GM21360 (cell line): ENCODE data around the gene ADRA1B.
A peak's percentile ranks its signal among the peaks of the same experiment; 100 is the strongest.
"Not testable (repeated sequence)": the region's sequence is repeated elsewhere in the genome, so short reads cannot be mapped to it uniquely, and the experiment has no call there.

Experiments
- ATAC-seq: cut with Tn5 transposase; IDR thresholded peaks from one replicate; pipeline ENCODE4 v1.9.1; 2021; ENCODE audit warnings: mild to moderate bottlenecking, moderate library complexity; ENCODE audit not compliant: unreplicated experiment

Gene ADRA1B

DNA sequence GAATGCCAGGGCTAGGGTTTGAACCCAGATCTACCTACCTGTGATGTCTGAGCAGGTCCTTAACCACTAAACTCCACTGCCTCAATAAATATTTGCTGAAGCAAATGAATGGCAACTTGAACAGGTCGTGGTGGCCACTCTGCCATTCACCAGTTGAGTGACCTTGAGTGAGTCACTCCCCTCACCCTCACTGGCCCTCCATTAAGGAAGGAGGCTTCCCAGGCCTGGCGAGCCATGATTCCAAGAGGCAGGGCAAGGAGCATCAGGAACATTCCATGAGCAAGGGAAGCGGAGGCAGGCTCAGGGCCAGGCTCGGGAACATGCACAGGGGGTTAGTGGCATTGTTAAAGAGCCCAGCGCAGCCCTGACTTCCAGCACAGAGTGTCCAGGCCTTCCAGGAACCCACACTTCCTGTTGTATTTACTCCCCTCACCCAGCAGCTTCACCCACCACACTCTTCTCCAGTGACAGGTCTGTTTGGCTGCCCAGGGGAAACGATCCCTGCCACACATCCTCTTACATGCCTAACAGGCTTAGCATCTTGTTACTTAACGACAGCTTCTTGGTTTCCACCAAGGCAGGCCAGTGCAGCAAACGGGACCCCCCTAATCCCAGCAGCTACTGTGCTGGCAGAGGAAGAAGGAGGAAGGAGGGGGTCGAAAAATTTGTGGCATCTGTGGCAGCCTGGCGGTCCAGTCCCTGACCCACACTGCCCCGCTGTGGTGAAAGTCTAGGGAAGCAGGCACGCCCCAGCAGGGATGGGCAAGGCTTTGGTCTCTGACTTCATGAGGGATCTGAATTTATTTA is 49.0 kb downstream of the ADRA1B start:
- ATAC-seq, result no peak

DNA sequence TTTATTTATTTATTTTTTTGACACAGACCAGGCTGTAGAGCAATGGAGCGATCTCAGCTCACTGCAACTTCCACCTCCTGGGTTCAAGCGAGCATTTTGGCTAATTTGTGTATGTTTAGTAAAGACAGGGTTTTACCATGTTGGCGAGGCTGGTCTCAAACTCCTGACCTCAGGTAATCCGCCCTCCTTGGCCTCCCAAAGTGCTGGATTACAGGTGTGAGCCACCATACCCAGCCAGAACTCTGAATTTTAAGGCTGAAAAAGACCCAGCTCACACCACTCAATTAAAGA is 49.5 kb downstream of the ADRA1B start:
- ATAC-seq, result not testable (repeated sequence)

DNA sequence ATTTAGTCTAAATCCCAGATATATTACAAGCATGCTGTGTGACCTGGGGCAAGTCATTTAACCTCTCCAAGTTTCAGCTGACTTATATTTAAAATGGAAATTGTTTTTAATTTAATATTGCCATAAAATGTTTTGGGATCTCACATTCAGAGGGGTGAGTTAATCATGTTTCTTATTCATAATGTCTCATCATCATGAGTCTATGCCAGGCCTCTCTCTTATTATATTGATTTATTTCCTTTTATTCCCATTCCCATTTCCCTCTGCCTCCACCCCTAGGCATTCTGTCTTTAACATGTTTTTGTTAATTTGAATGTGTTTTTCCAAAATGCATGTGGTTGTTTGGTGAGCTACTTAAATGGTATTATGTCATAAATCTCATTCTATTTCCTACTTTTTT is 53.7 kb downstream of the ADRA1B start:
- no peak for ATAC-seq

DNA sequence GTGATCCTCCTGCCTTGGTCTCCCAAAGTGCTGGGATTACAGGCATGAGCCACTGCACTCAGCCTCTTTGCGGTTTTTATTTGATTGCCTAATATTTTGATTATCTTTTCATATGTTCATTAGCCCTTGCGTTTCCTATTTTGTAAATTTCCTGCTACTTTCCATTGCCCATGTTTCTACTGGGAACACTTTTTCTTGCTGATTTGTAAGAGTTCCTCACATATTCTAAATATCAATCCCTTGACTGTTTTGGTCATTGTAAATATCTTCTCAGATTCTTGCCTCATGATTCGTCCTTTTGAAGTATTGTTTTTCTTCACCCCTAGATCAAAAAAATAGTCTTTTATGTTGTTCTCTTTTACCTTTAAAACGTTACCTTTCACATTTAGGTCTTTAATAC is 54.8 kb downstream of the ADRA1B start:
- no peak for ATAC-seq

DNA sequence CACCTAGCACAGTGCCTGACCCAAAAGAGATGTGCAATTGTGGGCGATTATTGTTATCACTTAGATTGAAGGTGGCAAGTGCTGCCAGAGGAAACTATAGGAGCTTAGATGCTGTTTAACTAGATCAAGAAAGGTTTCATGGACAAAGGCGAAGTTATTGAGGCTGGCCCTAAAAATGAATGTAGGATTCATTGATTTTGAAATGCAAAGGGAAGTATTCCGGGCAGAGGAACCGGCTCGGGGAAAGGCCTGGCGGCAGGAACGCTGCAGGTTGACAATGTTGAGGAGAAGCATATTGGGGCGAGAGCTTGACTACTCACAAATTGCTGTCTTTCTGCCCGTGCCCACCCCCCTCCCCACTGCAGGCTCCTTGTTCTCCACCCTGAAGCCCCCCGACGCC is 55.2 kb downstream of the ADRA1B start:
- ATAC-seq, result no peak

DNA sequence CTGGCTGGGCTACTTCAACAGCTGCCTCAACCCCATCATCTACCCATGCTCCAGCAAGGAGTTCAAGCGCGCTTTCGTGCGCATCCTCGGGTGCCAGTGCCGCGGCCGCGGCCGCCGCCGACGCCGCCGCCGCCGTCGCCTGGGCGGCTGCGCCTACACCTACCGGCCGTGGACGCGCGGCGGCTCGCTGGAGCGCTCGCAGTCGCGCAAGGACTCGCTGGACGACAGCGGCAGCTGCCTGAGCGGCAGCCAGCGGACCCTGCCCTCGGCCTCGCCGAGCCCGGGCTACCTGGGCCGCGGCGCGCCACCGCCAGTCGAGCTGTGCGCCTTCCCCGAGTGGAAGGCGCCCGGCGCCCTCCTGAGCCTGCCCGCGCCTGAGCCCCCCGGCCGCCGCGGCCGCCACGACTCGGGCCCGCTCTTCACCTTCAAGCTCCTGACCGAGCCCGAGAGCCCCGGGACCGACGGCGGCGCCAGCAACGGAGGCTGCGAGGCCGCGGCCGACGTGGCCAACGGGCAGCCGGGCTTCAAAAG is 55.7 kb downstream of the ADRA1B start:
- ATAC-seq, result no peak

DNA sequence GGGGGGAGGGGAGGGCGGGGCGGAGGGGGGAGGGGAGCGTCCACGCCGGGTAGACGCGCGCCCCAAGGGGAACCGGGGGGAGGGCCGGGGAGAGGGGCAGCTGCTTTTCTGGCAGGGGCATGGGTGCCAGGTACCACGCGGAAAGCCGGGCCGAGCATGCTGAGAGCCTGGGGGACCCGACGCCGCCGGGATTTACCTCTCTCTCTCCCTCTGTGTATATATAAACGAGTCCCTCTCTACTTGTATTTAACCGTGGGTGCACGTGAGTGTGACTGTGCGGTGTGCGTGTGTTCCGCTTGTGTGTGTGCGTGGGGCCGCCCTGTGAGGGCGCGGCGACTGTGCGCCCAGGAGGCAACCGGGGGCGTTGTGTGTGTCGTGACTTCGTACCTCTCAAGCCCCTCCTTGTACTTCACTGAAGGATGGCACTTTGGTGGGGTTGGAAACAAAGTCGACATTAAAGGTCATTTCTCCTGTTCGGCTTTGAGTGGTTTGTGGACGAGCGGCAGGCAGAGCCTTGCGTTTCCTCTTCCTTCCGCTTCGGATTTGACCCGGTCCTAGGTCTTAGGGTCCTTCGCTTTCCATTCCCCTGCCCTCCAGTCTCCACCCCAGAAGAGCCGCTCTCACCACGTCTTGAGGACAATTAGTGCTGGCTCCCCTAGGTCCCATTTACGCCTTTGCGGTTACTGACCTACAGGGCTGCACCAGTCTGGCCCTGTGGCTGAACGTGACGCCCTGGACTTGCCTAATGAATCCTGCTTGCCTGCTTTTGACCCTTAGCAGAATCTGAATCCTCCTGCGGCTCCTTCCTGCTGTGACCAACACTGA is 56.5 kb downstream of the ADRA1B start:
- no peak for ATAC-seq

DNA sequence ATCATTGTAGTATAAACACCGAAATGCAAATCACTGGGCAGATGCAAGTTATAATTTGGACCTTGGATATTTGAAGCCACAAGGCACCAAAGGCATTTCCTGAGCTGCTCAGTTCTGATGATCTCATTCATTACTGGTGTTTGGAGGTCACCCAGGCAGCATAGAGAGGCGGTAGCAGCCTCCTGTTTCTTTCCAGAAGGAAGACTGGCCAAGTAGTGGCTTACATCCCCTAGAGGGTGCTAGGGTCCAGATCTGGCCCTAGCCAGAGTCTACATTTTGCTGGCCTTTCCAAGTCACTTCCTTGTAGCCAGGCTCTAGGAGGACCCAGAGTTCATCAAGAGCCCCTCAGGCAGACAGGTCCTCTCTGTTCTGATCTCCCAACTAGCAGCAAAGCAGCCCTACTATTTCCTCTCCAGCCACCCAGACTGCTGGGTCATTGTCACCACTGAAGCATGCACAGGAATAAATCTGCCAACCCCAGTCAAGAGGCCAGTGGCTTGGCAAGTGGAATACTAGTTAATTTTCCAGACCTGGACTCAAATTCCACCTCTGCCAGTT is 59.3 kb downstream of the ADRA1B start:
- no peak for ATAC-seq

DNA sequence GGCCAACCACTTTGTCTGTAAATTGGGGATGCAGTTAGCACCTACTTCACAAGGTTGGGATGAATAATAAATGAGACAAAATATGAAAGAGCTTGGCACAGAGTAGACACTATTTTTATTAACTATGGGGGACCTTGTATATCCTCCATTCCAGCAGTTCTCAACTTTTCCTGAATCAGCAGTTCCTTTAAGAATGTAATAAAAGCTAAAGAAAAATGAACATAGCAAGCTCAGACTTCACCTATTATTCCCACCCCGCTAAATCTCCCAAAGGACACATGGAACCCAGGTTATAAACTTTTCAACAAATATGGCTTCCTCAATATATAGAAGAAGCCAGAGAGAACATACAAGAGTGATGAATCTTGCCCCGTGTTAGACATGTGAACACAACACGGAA is 60.6 kb downstream of the ADRA1B start:
- ATAC-seq, result no peak

DNA sequence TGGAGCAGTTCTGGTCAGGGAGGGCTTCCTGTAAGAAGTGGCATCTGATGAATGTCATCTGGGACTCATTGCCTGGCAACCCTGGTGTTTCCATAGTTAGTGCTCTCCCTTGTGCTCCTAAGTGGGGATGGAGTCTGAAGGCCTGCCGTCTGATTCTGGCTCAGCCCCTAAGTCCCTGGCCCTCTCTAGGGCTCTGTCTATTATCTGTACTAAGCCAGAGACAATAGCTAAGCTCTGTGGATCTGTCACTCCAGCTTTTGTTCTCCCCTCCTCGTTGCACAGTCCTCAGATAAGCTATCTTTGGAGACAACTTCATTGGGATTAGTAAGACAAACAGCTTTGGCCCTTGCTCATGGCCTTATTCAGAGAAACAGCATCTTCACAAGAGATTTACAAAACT is 62.1 kb downstream of the ADRA1B start:
- no peak for ATAC-seq

DNA sequence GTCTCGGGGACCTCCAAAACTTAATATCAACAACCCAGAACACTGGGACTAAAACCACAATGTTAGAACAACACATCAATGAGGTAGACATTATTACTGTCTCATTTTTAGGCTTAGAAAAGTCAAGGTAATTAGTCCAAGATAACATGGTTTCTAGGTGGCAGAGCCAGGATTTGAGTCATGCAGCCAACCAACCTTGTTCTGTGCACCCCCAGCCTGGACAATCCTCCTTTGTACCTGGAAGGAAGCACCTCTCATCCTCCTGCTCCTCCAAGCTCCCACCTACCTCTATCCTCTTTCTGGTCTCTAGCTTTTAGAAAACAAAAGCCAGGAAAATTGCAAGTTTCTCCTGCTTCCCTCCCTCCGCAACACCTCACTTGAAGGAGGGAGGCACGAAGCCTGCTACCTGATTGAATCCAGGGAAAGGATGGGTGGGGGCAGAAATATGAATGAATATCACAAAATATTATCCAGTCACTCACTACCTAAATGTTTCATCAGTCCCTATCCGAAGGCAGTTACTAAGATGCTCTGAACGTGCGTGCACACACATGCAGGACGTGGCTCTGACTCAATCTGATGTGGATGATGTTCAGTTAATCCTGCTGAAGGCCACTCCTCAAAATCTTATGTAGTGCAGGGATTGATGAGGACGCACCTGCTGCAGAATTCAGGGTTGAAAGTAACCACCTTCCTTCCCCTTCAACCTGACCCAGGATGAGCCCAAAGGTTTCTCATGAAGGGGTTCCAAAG is 66.3 kb downstream of the ADRA1B start:
- no peak for ATAC-seq

DNA sequence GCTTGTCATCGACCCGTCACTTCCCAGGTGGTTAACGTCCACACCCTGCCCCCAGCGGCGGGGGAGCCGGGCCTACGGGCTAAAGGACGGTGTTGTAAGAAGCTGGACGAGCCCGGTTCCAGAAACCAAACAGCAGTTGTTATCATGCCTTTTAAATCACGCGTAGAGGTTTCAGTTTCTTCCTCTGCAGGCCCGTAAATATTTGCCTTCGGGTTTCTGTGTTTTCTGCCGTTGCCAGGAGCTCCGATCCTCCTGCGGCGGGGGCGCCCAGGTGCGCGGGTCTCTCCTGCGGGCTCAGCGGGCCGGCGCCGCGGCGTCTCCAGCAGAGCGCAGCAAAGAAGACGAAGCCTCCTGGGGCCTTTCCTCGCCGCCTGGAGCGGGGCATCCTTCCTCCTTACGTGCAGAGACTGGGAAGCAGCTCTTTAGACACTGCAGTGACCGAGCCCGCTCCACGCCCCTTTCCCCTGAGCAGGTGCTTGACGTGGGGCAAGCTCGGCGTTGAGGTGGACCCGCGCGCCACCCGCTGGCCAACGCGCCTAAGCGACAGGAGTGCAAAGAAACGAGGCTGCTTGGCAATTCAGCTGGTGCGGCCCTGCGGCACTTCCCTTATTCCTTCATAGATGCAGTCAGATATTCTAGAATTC is 70.9 kb downstream of the ADRA1B start:
- ATAC-seq, result peak; percentile 87

DNA sequence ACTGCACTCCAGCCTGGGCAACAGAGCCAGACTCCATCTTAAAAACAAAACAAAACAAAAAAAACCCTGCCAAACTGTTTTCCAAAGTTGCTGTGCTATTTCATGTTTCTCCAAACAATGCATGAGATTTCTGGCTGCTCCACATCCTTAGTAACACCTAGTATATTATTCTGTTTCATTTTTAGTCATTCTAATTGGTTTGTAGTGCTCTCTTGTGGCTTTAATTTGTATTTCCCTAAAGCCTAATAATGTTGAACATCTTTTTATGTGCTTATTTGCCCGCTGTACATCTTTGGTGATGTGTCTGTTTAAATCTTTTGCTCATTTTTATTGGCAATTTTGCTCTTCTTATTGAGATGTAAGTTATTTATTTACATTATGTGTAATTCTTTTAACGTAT is 74.2 kb downstream of the ADRA1B start:
- no peak for ATAC-seq

DNA sequence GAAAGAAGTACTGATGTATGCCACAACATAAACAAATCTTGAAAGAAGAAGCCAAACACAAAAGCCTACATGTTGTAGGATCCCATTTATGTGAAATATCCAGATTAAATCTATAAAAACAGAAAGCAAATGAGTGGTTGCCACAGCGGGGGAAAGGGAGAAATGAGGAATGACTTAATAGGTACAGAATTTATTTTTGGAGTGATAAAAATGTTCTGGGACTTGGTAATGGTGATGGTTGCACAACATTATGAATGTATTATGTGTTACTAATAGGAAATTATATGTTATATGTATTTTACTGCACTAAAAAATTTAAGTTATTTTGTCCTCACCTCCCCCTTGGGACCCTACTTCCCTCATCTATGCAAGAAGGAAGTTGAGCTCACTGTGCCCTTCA is 76.3 kb downstream of the ADRA1B start:
- no peak for ATAC-seq

DNA sequence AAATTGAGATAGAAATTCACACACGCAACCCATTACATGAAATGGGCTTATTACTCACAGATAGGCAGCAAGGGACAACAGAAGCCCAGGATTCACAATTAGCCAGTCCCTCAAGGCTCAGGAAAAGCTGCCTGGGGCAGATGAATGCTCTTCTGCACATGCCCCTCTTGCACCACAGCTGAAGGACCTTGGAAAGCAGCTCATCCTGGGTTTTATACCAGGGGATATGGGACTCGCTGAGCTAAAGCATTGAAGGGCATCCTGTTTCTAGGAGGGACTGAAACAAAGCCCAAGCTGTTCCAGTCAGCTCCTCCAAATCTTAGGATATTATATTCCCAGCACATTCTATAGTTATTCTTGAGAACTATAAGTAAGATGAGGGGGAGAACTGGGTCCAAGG is 76.9 kb downstream of the ADRA1B start:
- no peak for ATAC-seq

DNA sequence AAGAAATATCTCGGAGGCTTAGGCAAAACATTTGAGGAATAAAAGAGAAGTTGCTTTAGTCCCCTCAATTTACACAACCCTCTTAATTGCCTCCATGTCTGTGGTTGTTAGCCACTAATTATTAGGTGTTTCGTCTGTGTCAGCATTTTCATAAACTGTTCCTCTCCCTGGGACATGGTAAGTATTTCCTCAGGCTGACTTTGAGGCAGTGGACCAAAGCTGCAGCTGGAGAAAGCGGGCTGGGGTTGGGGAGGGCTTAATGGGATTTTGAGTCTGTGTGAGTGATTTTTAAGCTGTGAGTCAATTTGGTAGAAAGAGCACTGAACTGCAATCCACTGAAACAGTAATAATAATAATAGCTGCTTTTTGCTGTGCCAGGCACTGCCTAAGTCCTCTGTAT is 79.6 kb downstream of the ADRA1B start:
- no peak for ATAC-seq

DNA sequence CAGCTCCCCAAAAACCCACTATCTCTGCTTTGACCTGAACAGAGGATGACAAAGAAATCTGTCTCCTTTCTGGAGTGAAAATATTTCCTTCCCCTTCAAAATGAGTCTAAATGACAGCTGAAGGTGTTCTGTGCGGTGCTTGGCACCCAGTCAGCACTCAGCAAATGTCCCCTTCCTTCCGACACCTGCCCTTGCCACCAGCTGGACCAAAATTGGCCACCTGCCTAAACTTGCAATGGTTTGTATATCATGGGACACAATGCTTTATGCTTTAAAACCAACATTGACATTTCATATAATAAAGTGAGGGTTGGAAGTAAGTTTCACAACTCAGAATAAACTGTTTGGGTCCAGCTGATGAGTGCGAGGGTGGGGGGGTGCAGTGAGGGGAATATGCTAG is 85.2 kb downstream of the ADRA1B start:
- ATAC-seq, result no peak

DNA sequence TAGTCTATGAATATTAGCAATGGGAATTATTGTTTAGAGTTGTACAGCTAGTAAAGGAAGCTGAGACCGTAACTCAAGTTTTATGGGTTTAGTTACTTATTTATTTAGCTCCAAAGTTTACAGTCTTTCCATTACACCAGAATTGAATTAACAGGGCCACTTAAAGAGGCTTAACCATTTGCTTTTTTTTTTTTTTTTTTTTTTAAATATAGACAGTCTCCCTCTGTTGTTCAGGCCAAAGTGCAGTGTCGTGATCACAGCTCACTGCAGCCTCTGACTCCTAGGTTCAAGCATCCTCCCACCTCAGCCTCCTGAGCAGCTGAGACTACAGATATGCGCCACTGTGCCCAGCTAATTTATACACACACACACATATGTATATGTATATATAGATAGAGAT is 91.2 kb downstream of the ADRA1B start:
- no peak for ATAC-seq

DNA sequence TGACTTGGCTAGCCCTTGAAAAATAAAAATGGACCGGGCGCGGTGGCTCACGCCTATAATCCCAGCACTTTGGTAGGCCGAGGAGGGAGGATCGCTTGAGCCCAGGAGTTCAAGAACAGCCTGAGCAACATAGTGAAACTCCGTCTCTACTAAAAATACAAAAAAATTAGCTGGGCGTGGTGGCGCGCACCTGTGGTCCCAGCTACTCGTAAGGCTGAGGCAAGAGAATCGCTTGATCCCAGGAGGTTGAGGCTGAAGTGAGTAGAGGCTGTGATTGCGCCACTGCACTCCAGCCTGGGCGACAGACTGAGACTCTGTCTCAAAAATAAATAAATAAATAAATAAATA is 92.2 kb downstream of the ADRA1B start:
- ATAC-seq, result not testable (repeated sequence)

DNA sequence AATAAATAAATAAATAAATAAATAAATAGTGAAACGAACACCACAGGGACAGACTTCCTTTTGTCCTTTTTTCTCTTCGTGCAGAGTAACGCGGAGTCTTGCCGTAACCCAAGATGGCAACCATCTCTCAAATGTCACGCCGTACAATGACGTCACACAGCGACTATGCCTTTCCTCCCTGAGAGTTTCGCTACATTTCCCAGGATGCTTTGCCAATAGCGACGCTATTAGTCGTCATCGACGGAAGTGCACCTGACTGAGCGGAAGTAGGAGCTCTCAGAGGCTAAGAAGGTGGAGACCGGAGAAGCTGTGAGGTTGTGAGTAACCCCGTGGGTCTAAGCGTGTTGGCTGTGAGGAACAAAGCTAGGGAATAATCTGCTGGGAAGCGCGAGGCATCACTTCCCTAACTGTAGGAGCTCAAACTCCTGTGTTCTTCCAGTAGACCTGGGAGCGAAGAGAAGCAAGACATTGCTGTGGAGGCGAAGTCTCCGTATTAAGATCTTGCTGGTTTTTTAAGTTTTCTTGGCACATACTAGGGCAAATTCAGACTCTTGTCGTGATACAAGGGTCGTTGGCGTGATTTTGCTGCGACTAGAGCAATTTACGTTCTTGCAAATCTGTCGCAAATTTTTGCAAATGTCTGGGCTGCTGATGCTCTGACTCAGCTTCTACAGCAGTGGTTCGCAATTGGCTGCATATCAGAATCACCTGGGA is 92.8 kb downstream of the ADRA1B start, which contains the start of gene TTC1:
TSS of gene TTC1 (plus strand) at position 263 of the 714 bp plus-strand sequence. CDS start 1,390 bp downstream, outside the sequence.
- peak; percentile 99 for ATAC-seq
